Ishikawa (cell line): ENCODE data around the gene GRIA4.

ENCODE experiments used
- CEBPB ChIP-seq: IDR thresholded peaks from 2 replicates; pipeline ENCODE4 v1.6.1; 2012
- CREB1 ChIP-seq: IDR thresholded peaks from 2 replicates; pipeline ENCODE4 v1.6.1; 2012; ENCODE audit warnings: low read depth
- EGR1 ChIP-seq: IDR thresholded peaks from 2 replicates; pipeline ENCODE4 v1.6.1; 2012
- EP300 ChIP-seq: IDR thresholded peaks from 2 replicates; pipeline ENCODE4 v1.6.1; 2012; ENCODE audit warnings: borderline replicate concordance
- FOXM1 ChIP-seq: IDR thresholded peaks from 2 replicates; pipeline ENCODE4 v1.6.1; 2012; ENCODE audit warnings: low read depth, borderline replicate concordance
- MAX ChIP-seq: IDR thresholded peaks from 2 replicates; pipeline ENCODE4 v1.6.1; 2012
- NFIC ChIP-seq: IDR thresholded peaks from 2 replicates; pipeline ENCODE4 v1.6.1; 2012
- RAD21 ChIP-seq: IDR thresholded peaks from 2 replicates; pipeline ENCODE4 v1.6.1; 2012; ENCODE audit warnings: low read depth
- REST ChIP-seq: IDR thresholded peaks from 2 replicates; pipeline ENCODE4 v1.6.1; 2012; ENCODE audit warnings: low read depth, mild to moderate bottlenecking
- TAF1 ChIP-seq: IDR thresholded peaks from 2 replicates; pipeline ENCODE4 v1.6.1; 2012; ENCODE audit warnings: low read depth, mild to moderate bottlenecking
- TCF12 ChIP-seq: IDR thresholded peaks from 2 replicates; pipeline ENCODE4 v1.6.1; 2012; ENCODE audit warnings: low read depth
- TEAD4 ChIP-seq: IDR thresholded peaks from 2 replicates; pipeline ENCODE4 v1.6.1; 2012
- USF1 ChIP-seq: IDR thresholded peaks from 2 replicates; pipeline ENCODE4 v1.6.1; 2012
- YY1 ChIP-seq: IDR thresholded peaks from 2 replicates; pipeline ENCODE4 v1.6.1; 2012; ENCODE audit warnings: low read depth
- ZBTB7A ChIP-seq: IDR thresholded peaks from 2 replicates; pipeline ENCODE4 v1.6.1; 2012; ENCODE audit warnings: low read depth

Gene GRIA4

GRCh38 chr11:105881027-105881426 lies 271.2 kb downstream of the GRIA4 start:
- TF ChIP-seq RAD21, result no peak
- TF ChIP-seq YY1, result no peak
- TF ChIP-seq CREB1, result no peak
- TF ChIP-seq REST, result no peak
- no peak for TF ChIP-seq CEBPB
- TF ChIP-seq FOXM1, result no peak
- TF ChIP-seq TEAD4, result no peak
- TF ChIP-seq USF1, result no peak
- TF ChIP-seq EP300, result no peak
- TF ChIP-seq TAF1, result no peak
- no peak for TF ChIP-seq ZBTB7A
- no peak for TF ChIP-seq EGR1
- no peak for TF ChIP-seq NFIC
- no peak for TF ChIP-seq MAX

- TF ChIP-seq TEAD4 (no peak), CREB1 (no peak), RAD21 (no peak), YY1 (no peak), TCF12 (no peak), CEBPB (no peak), USF1 (no peak), MAX (no peak), ZBTB7A (no peak), EGR1 (no peak), REST (no peak), EP300 (no peak), FOXM1 (no peak), TAF1 (no peak)
Observed at GRCh38 chr11:105884436-105884835, 274.6 kb downstream of the GRIA4 start.

GRCh38 chr11:105891685-105892084 lies 281.8 kb downstream of the GRIA4 start:
- TF ChIP-seq FOXM1 (no peak), YY1 (no peak), TAF1 (no peak), CREB1 (no peak), RAD21 (no peak), TEAD4 (no peak), TCF12 (no peak), EGR1 (no peak), EP300 (no peak), USF1 (no peak), CEBPB (no peak), NFIC (no peak), ZBTB7A (no peak), MAX (no peak), REST (no peak)

GRCh38 chr11:105897161-105897560 lies 287.3 kb downstream of the GRIA4 start:
- TF ChIP-seq RAD21 (no peak), CREB1 (no peak), REST (no peak), NFIC (no peak), TEAD4 (no peak), CEBPB (no peak), TCF12 (no peak), MAX (no peak), EP300 (no peak), TAF1 (no peak), USF1 (no peak), EGR1 (no peak), ZBTB7A (no peak), FOXM1 (no peak), YY1 (no peak)
